Keratinocyte (primary cell): ENCODE results near the gene LAMC3. TPM values are rescaled to one million over a fixed set of nuclear protein-coding genes. Genes with fewer than 3 reads are reported as not detected.

Experiments used
- DNase-seq: peaks from one replicate; pipeline ENCODE4 v3.0.0-alpha.2; 2011; ENCODE audit warnings: low read depth, missing footprints, low spot score
- FAIRE-seq: peaks from 2 replicates; lab custom pipeline; 2011; peaks lifted over from hg19 to GRCh38; lab: Jason Lieb, UNC
- H2AFZ ChIP-seq: 2 replicates; pipeline ENCODE4 v1.6.0; 2012; ENCODE audit warnings: low read length, control low read depth, inconsistent platforms; ENCODE audit not compliant: control insufficient read depth
- H3K27ac ChIP-seq: 2 replicates; pipeline ENCODE4 v1.5.1; 2011; ENCODE audit warnings: low read length; ENCODE audit not compliant: control insufficient read depth, insufficient read depth
- H3K27me3 ChIP-seq: 3 replicates; pipeline ENCODE4 v1.6.0; 2011; ENCODE audit warnings: low read length; ENCODE audit not compliant: control insufficient read depth, insufficient read depth; ENCODE audit errors: extremely low read depth
- H3K36me3 ChIP-seq, 2 experiments: 2 replicates in 1 of 2; 3 replicates in 1 of 2; pipeline ENCODE4 v1.5.1; 2011; ENCODE audit warnings: low read length in 2 of 2, mild to moderate bottlenecking in 1 of 2; ENCODE audit not compliant: control insufficient read depth in 2 of 2, insufficient read depth in 2 of 2; ENCODE audit errors: extremely low read depth in 1 of 2
- H3K4me1 ChIP-seq: 3 replicates; pipeline ENCODE4 v1.5.1; 2011; ENCODE audit warnings: low read length; ENCODE audit not compliant: control insufficient read depth, insufficient read depth; ENCODE audit errors: extremely low read depth
- H3K4me2 ChIP-seq: 3 replicates; pipeline ENCODE4 v1.6.0; 2011; ENCODE audit warnings: low read depth, low read length; ENCODE audit not compliant: control insufficient read depth, insufficient read depth; ENCODE audit errors: extremely low read depth
- H3K4me3 ChIP-seq, 3 experiments: fragments of 200-600 bp in 1 of 3; sonication (generic) in 1 of 3; 2 replicates in 2 of 3; 3 replicates in 1 of 3; pipeline ENCODE4 v1.5.1; 2011 to 2016; ENCODE audit warnings: low read length in 3 of 3, mild to moderate bottlenecking in 3 of 3, control low read depth in 2 of 3, inconsistent platforms in 1 of 3, low read depth in 1 of 3, mixed read lengths in 1 of 3, mixed run types in 1 of 3, moderate library complexity in 1 of 3; ENCODE audit not compliant: control insufficient read depth in 2 of 3, insufficient read depth in 2 of 3; ENCODE audit errors: extremely low read depth in 1 of 3
- H3K79me2 ChIP-seq: 2 replicates; pipeline ENCODE4 v1.6.0; 2012; ENCODE audit warnings: low read length; ENCODE audit not compliant: control insufficient read depth, insufficient read depth
- H3K9ac ChIP-seq: 3 replicates; pipeline ENCODE4 v1.6.0; 2011; ENCODE audit warnings: low read length; ENCODE audit not compliant: control insufficient read depth, insufficient read depth; ENCODE audit errors: extremely low read depth
- H3K9me1 ChIP-seq: 3 replicates; pipeline ENCODE4 v1.6.0; 2011; ENCODE audit warnings: low read length; ENCODE audit not compliant: control insufficient read depth, insufficient read depth; ENCODE audit errors: extremely low read depth
- H3K9me3 ChIP-seq: 2 replicates; pipeline ENCODE4 v1.5.1; 2012; ENCODE audit warnings: low read depth, low read length; ENCODE audit not compliant: control insufficient read depth
- H4K20me1 ChIP-seq: 3 replicates; pipeline ENCODE4 v1.6.0; 2011; ENCODE audit warnings: low read length; ENCODE audit not compliant: control insufficient read depth, insufficient read depth; ENCODE audit errors: extremely low read depth
- CTCF ChIP-seq, 3 experiments: IDR thresholded peaks in 1 of 3; conservative IDR thresholded peaks in 1 of 3; optimal IDR thresholded peaks in 1 of 3; 2 replicates in 2 of 3; 3 replicates in 1 of 3; pipeline versions ENCODE3 to v1.5.1; 2011; ENCODE audit warnings: low read length in 3 of 3, mild to moderate bottlenecking in 3 of 3, moderate library complexity in 2 of 3, control low read depth in 1 of 3, inconsistent platforms in 1 of 3; ENCODE audit not compliant: insufficient read depth in 2 of 3; ENCODE audit errors: extremely low read depth in 1 of 3
- EZH2 ChIP-seq: IDR thresholded peaks from one replicate; pipeline ENCODE4 v1.6.1; 2012; ENCODE audit warnings: inconsistent platforms, mild to moderate bottlenecking, low read length, moderate library complexity
- dilution Hi-C: fragments of 300-500 bp; cut with MboI; formaldehyde crosslinking; loops from one replicate; pipeline ENCODE4 v1.7.0; 2020; ENCODE audit warnings: low sequenced_read_pairs; ENCODE audit not compliant: extremely low pct_ligation_motif_present
- polyA plus RNA-seq, 5 experiments: library from polyadenylated mRNA; depleted of rRNA in 3 of 5; stranded (reverse) in 3 of 5; stranded (forward) in 1 of 5; unstranded in 1 of 5; fragments of >200 nt; gene quantifications; 1 replicate in 1 of 5; 2 replicates in 3 of 5; 3 replicates in 1 of 5; pipeline versions ENCODE4 v1.2.1 to v1.2.3, GENCODE V29; 2011 to 2012; ENCODE audit warnings: missing spikeins in 2 of 5, low read depth in 1 of 5, low replicate concordance in 1 of 5

LAMC3 gene
- polyA plus RNA-seq, 1 donor (not counting 4 experiments of a cell fraction or from before 2014, with no cell fraction given) = not detected

- no peaks in the 10 kb centered on the region for H3K79me2 ChIP-seq
- no peaks in the 10 kb centered on the region for H3K9me1 ChIP-seq
- H4K20me1 ChIP-seq = no peaks in the 10 kb centered on the region
- H3K4me1 ChIP-seq = no peaks in the 10 kb centered on the region
- no peak overlapping the region for H3K9ac ChIP-seq
- peaks cover 33% of the 10 kb centered on the region for H3K27me3 ChIP-seq
- H2AFZ ChIP-seq = no peak overlapping the region
- H3K27ac ChIP-seq = no peak overlapping the region
- dilution Hi-C loops = no loop called here
- no peaks in the 10 kb centered on the region for H3K9me3 ChIP-seq
- FAIRE-seq = no peak
- H3K4me3 ChIP-seq = no peak overlapping the region
- H3K4me2 ChIP-seq = no peak overlapping the region
- no peak for TF ChIP-seq CTCF (optimal IDR thresholded peaks at IDR 0.05 in 1 of 3, IDR thresholded peaks at IDR 0.05 in 1 of 3, conservative IDR thresholded peaks at IDR 0.05 in 1 of 3; ENCODE audit: extremely low read depth in 1 of 3, insufficient read depth in 2 of 3, low read length in 3 of 3)
- no peak for TF ChIP-seq EZH2
- no peaks in the 10 kb centered on the region for H3K36me3 ChIP-seq
- DNase-seq = no peak
Measured at GRCh38 chr9:131100445-131100844, 91.5 kb downstream of the LAMC3 start.

- Histone ChIP-seq H3K79me2 (no peaks in the 10 kb centered on the region), H3K4me3 (no peak overlapping the region), H3K9ac (no peak overlapping the region), H4K20me1 (no peaks in the 10 kb centered on the region), H3K36me3 (no peaks in the 10 kb centered on the region), H3K27ac (no peak overlapping the region), H3K9me3 (no peaks in the 10 kb centered on the region), H3K4me1 (no peaks in the 10 kb centered on the region), H3K27me3 (peaks cover 25% of the 10 kb centered on the region), H2AFZ (no peak overlapping the region), H3K9me1 (no peaks in the 10 kb centered on the region), H3K4me2 (no peak overlapping the region)
- DNase-seq = no peak
- dilution Hi-C loops = no loop called here
- TF ChIP-seq EZH2 (no peak), CTCF (optimal IDR thresholded peaks at IDR 0.05 in 1 of 3, IDR thresholded peaks at IDR 0.05 in 1 of 3, conservative IDR thresholded peaks at IDR 0.05 in 1 of 3; ENCODE audit: extremely low read depth in 1 of 3, insufficient read depth in 2 of 3, low read length in 3 of 3) (no peak)
- no peak for FAIRE-seq
Measured at GRCh38 chr9:131101207-131101964, 92.4 kb downstream of the LAMC3 start.
